GM21576 (cell line): Measurements from ENCODE around the gene JARID2.

Experiments
- ATAC-seq: cut with Tn5 transposase; IDR thresholded peaks from one replicate; pipeline ENCODE4 v1.9.1; 2021; ENCODE audit warnings: mild to moderate bottlenecking, moderate library complexity; ENCODE audit not compliant: unreplicated experiment

Gene JARID2

DNA sequence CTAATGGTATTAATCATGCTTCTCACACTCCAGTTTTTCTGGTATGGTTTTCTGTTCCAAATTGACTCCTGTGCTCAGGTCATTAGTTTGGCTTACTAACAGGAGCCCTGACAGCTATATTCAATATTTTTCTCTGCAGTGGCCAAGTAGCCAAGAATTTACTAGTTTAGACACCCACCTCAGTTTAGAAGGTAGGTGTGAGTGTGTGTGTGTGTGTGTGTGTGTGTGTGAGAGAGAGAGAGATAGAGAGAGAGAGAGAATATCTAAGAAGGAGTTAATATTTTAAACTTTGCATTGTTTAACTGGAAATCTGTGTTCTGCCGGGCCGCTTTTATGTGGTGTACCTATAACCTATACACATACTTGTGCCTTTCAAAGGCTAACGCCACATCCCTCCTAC, 18.5 kb downstream of the JARID2 start:
- no peak for ATAC-seq

- ATAC-seq = no peak
These were observed 19.3 kb downstream of the JARID2 start for GRCh38 chr6:15264902-15265761.

- ATAC-seq = no peak
These were observed 19.9 kb downstream of the JARID2 start for GRCh38 chr6:15265787-15266186.

DNA sequence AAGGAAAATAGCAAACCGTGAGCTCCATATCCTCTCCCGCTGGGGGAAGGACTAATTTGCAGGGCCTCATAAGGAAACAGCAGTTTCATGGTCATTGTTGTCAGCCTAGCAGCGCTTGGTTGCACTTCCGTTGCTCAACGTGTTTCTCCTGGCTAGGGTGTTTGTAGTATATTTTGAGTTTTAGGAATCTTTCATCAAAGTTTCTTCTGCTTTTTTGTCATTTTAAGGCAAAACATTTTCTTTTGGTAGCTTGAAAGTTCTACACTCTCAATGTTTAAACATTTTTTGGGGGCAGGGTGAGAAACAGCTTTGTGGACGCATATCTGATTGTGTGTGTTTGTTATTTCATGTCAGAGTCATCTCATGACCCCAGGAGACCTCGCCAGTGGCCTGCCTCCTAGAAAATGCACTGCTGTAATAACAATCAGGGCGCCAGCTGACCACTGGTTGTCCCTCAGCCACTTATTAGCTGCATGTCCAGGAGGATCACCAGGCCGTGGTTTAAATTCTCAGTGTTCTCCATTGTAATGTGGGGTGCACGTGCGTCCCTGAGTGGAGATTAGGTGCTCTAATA, 20.6 kb downstream of the JARID2 start:
- ATAC-seq = no peak

DNA sequence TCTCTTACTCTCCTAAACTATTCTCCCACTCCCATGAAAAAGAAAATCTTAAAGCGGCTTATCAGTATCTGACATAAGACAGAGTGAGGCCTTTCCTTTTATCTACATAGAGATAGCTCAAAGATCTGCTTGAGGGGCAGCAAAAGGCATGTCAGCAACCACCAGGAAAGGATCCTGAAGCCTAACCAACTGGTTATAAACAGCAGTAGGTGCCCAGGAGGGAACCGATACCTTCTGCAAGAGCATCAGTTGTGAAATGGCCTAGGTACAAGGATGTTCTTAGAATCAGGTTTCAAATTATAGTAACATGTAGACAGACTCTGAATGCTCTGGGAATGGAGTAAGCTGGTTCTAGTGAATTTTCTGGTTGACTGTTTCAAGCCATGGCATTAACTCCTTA, 21.4 kb downstream of the JARID2 start:
- ATAC-seq = no peak

GRCh38 chr6:15268137-15268908, 22.5 kb downstream of the JARID2 start:
- ATAC-seq = no peak

DNA sequence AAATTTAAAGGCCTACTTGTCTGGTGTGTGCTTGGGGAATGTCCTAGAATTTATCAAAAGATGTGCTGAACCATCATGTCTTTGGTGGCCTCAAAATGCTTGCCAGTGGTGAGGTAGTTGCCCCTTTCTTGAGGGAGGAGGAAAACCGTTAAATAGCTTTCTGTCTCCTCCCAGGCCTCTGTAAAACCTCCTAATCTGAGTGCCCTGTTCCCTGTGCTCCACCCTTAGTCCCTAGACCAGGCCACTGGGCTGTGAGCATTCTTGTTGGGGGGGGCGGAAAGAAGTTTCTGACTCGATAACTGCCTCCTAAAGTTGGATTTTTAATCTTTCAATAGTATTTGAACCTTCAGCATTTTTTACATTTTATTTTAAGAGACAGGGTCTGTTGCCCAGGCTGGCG, 23.1 kb downstream of the JARID2 start:
- no peak for ATAC-seq

DNA sequence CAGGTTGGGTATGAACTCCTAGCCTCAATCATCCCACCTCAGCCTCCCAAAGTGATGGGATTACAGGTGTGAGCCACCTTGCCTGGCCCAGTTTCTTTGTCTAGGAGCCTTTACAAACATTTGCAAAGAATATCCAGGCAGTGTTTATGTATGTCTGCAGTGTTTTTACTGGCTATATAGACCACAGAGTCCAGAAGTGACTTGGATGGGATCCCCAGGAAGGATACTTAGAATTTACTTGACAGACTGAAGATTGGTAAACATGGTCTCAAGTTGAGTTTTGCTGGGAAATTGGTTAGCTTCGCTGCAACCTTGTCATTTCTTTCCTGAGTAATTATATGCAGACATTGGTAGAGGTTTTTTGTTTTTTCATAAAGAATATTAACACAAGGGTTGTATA, 23.8 kb downstream of the JARID2 start:
- ATAC-seq = no peak

- no peak for ATAC-seq
These were observed 24.5 kb downstream of the JARID2 start for GRCh38 chr6:15270402-15270801.

GRCh38 chr6:15272562-15272961, 26.7 kb downstream of the JARID2 start:
- ATAC-seq = no peak

- ATAC-seq = no peak
These were observed 29.0 kb downstream of the JARID2 start for GRCh38 chr6:15274692-15275387.

GRCh38 chr6:15276036-15276985, 30.4 kb downstream of the JARID2 start:
- no peak for ATAC-seq

- ATAC-seq = no peak
These were observed 33.3 kb downstream of the JARID2 start for GRCh38 chr6:15279047-15279661.

- no peak for ATAC-seq
These were observed 34.2 kb downstream of the JARID2 start for GRCh38 chr6:15280028-15280427.

DNA sequence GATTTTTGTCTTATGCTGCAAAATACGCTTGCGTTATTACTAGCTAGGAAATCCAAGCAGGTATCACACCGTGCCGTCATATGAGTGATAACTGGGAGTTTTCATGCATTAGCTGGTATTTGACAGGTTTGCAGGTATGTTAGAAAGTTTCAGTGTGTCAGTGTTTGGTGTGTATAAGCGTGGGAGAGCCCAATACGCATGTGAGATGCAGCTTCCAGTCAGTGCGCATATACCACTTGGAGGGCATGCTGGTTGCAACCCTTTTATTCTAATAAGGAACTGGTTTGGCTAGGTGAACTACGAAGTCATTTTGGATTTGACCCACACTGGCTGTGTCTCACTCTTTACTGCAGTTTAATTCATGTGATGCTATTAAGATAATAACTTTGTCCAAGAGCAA, 35.1 kb downstream of the JARID2 start:
- ATAC-seq = no peak

DNA sequence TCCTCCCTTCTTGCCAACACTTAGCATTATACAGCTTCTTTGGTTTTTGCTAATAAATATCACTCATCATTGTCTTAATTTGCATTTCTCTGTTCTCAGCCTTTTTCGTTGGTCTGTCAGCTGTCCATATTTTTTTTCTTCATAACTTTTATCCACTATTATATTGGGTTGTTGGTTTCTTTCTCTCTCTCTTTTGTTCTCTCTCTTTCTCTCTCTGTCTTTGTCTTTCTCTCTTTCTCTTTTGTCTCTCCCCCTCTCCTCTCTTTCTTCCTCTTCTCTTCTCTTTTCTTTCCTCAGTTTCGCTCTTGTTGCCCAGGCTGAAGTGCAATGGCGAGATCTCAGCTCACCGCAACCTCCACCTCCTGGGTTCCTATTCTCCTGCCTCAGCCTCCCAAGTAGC, 36.5 kb downstream of the JARID2 start:
- ATAC-seq = no peak

- no peak for ATAC-seq
These were observed 38.1 kb downstream of the JARID2 start for GRCh38 chr6:15283986-15284361.

- ATAC-seq = no peak
These were observed 38.9 kb downstream of the JARID2 start for GRCh38 chr6:15284743-15285142.

DNA sequence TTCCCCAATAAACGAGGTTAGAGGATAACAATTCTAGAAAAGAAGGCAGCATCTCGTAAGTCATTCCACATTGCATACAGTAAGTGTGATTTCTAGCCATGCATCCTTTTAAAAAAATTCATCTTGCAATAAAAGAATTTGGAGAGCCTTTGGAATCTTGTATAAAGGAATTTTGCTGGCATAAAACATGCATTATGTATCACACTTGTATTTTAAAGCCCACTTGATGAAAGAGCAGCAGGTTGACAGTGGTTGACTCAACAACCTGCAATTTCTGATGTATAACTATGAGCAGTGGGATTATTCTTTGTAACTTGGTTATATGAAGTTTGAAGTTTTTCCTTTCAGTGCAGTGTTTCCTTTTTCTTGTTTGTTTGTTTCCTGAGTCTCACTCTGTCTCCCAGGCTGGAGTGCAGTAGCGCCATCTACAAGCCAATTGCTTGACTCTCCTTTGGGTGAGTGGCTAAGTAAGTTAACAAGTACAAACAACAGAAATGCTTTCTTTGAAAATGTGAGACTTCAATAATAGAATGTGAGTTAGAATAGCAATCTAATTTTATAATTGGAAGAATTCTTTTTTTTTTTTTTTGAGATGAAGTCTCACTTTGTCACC, 39.9 kb downstream of the JARID2 start:
- ATAC-seq = no peak
